Inflammatory macrophage (primary cell): ENCODE data around the gene MYH11.
"Not testable (repeated sequence)": the region's sequence is repeated elsewhere in the genome, so short reads cannot be mapped to it uniquely, and the experiment has no call there.

Source experiments
- DNase-seq, 2 donors: peaks; one replicate each; pipeline ENCODE4 v3.0.0-alpha.2; 2020 to 2022

The MYH11 gene

DNA sequence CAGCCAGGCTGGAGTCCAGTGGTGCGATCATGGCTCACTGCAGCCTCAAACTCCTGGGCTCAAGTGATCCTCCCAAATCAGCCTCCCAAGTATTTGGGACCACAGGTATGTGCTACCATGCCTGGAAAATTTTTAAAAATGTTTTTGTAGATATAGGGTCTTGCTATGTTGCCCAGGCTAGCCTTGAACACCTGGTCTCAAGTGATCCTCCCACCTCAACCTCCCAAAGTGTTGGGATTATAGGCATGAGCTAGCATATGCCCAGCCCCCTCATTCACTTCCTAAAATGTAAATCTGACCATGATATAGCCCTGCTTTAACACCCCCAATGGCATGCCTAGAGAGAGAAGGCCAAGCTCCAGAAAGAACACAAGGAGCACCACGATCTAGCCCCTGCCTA, 108.2 kb downstream of the MYH11 start:
- no peak for DNase-seq

DNA sequence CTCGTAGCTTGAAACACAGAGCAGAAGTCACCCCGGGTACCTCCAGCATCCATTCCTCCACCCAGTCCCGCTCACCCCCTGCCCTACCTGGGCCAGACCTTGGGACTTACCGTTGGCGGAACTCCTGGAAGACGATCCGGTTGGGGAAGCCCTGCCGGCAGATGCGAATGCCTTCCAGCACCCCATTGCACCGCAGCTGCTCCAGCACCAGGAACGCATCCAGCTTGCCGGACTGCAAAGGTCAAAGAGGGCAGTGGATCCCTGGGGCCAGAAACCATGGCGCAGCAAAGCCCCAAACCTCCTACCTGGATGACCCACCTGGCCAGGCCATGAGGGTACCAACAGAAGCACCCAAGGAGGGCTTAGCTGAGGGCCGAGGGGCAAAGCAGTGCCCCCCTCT, 108.9 kb downstream of the MYH11 start:
- no peak for DNase-seq

DNA sequence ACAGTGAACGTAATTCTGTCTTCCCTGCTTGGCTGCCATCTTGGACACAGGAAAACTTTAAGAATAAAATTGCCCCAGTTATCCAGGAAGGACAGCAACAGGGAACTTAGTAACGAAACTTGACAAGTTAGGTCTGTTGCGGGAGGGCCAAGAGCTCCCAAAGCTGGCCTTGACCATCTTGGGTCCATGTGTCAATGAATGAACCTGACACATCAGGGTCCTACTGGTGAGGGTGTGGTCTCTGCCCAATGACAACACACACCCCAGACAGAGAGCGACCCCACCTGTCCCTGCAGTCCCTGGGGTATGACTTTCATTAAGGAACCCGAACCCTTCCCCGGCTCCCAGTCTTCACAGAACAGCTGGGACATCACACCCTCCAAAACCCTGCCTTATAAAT, 110.5 kb downstream of the MYH11 start:
- no peak for DNase-seq

DNA sequence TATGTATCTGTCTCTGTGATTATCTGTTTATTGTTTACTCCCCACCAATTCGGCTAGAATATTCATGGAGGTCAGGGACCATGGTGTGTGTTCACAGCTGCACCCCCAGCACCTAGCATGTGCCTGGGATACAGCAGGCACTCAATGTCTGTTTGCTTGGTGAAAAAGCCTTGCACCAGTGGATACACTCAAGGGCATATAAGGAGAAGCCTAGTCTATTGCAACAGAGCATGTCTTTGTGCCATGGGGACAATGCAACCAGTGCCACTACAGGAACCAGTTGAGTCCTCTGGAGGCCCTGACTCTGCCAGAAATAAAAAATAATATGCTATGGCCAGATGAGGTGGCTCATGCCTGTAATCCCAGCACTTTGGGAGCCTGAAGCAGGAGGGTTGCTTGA, 113.2 kb downstream of the MYH11 start:
- no peak for DNase-seq

DNA sequence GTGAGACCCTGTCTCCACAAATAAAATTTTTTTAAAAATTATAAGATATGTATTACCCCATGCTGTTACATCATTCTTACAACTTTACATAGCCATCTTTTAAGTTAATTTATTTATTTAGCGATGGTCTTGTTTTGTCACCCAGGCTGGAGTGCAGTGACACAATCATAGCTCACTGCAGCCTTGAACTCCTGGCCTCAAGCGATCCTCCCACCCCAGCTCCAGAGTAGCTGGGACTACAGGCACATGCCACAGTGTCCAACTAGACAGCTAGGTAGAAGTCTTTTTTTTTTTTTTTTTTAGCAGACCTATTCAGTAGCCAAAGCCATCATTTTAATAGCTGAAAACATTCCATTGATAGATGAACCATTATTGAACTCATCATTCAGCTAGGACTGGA, 114.1 kb downstream of the MYH11 start:
- no peak for DNase-seq

DNA sequence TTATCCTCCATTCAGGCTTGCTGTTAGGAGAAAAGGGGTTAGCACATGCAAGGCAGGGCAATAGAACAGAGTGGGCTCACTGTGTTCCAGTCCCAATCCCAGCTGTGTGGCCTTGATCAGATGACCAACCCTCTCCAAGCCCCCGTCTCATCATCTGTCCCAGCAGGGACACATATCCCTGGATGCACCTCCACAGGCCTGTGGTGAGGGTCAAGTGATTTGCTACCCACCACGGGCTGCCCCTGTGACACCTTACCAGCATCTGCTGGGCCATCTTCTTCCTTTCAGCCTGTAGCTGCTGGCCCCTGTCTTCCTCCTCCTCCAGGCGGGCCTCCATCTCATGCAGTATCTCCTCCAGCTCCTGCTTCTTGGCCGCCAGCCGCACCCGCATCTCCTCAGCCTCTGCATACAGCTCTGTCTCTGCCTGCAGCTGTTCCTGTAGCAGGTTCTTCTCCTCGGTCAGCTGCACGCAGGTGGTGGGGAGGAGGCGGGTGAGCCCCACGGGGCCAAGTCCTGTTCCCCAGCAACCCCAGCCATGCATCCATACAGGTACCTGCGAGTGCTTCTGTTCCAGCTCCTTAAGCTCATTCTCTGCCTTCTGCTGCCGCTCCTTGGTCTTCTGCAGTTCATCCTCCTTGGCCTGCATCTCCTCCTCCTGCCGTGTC, 115.5 kb downstream of the MYH11 start:
- DNase-seq: no peak

DNA sequence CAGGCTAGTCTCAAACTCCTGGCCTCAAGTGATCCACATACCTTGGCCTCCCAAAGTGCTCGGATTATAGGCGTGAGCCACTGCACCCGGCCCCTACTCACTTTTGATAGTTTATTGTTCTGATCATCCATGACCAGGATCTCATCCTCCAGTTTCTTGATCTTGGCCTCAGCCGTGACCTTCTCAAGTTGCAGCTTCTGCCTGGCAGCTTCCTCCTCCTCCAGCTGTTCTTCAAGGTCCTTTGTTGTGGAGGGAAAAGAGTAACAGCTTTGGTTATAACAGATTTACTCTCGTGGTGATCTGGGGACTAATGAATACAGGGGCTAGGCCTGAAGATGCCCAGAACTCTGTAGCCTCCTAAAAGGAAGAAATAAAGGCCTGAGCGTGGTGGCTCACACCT, 116.9 kb downstream of the MYH11 start:
- DNase-seq: no peak

DNA sequence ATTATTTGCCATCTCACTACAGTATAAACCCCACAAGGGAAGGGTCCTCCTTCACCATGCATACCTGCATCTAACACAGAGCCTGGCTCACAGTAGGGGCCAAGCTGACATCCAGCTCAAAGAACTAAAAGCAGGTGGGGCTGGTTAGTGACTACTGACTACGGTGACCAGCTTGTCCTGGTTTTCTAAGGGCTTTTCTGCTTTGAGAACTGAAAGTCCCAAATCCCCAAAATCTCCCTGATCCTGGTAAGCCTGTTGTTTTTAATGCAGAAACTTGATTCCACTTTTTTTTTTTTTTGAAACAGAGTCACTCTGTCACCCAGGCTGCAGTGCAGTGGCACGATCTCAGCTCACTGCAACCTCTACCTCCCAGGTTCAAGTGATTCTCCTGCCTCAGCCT, 117.4 kb downstream of the MYH11 start:
- no peak for DNase-seq

DNA sequence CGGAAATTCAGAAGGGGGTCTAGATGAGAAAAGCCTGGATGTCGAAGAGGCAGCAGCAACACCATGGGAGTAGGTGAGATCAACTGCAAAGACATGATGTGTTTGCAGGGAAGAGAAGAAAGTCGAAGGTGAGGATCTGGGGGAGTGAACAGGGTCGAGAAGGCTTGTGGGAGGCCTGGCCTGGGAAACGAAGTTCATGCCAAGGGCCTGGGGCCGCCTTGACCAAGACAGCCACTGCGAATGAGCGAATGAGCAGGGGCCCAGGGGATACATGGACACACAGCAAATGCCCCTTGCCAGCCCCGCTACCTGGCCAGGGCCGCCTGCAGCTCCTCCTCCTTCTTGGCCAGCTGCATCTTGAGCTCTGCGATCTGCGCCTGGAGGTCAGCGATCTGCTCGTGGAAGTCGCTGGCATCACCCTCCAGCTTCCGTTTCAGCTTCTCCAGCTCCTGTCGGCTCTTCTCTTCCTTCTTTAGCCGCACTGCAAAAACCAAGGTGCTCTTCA, 119.6 kb downstream of the MYH11 start:
- DNase-seq: no peak

DNA sequence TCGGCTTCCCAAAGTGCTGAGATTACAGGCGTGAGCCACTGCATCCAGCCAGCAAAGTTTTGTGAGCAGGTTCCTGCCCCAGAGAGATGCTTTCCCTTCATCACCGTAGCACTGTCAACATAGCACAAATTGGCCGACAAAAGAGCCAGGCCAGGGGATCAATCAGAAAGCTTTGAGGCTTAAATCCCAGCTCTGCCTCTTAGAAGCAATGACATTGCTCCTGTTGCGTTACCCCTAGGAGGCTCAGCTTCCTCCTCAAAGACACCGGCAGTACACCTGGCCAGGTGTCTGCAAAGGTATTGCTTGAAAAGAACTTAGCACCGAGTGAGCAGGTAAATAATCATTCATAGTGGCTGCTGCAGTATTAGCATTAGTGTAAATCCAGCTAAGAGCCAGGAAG, 120.3 kb downstream of the MYH11 start:
- no peak for DNase-seq

DNA sequence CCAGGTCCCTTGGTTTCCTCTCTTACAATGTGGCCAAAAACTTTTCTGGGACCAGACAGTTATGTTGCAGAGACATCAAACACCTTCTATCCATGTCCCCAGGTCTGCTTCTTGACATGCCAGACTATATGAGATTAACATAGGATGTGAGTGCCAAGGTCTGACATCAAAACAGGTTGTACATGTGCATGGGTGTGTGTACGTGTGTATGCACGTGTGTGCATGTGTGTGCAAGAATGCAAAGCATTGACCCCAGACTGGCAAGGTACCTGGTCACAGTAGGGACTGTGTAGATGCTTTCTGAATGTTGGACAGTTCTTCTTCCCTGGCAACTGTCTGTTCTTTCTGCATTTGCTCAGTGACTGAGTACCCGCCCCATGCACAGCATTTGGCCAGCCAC, 121.2 kb downstream of the MYH11 start:
- DNase-seq: no peak

DNA sequence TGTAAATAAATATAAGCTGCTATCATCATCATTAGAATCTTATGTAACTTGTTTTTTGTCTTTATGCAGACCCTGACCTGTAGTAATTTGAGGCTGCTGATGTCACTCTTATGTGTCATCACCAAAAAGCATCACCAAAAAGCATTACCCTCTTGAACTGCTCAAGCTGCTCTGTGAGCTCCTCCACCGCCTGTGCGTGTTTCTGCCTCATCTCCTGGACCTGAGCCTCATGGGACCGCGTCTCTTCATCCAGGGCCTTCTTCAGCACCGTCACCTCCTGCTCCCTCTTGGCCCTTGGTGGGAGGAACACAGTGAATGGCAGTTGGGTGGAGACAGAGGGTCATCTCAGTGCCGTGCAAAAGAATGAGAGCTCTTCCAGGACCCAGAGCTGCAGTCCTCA, 124.4 kb downstream of the MYH11 start:
- no peak for DNase-seq

DNA sequence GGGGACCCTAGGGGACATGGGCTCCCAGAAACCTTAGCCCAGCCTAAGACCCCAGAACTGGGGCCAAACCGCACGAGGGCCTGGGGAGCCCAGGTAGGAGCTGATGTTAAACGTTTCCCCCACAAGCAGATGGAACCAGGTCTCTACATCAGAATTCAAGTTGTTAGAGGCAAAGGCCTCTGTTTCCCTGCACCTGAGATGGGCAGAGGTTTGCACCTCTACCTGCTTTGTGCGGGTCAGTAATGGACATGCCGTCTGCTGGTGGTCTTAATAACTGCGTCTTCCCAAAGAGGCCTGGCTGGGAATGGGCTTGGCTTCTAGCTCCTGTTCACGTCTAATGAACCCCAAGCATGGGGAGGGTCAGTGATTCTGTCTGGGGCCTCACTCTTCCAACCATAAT, 127.7 kb downstream of the MYH11 start:
- no peak for DNase-seq

DNA sequence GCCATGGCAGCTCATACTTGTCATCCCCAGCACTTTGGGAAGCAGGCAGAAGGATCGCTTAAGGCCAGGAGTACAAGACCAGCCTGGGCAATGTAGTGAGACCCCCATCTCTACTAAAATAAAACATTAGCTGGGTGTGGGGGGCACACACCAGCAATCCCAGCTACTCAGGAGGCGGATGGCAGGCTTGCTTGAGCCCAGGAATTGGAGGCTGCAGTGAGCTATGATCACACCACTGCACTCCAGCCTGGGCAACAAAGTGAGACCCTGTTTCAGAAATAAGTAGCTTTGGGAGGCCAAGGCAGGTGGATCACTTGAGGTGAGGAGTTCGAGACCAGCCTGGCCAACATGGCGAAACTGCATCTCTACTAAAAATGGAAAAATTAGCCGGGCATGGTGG, 129.1 kb downstream of the MYH11 start:
- not testable (repeated sequence) for DNase-seq

DNA sequence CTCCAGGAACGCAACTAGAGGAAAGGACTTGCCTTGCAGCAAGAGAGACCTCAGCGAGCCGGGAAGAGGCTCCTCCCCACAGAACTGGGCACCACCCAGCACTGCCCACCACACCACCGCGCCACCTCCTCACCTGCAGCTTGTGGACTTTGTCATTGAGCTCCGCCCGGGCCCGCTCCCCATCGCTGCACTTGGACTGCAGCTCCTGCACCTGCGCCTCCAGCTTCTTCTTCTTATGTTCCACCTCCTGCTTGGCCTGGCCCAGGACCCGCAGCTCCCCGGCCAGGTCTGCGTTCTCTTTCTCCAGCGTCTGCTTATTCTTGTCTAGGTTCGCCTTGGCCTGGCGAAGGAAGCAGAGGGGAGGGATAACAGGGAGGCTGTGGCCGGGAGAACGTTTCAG, 130.1 kb downstream of the MYH11 start:
- no peak for DNase-seq

DNA sequence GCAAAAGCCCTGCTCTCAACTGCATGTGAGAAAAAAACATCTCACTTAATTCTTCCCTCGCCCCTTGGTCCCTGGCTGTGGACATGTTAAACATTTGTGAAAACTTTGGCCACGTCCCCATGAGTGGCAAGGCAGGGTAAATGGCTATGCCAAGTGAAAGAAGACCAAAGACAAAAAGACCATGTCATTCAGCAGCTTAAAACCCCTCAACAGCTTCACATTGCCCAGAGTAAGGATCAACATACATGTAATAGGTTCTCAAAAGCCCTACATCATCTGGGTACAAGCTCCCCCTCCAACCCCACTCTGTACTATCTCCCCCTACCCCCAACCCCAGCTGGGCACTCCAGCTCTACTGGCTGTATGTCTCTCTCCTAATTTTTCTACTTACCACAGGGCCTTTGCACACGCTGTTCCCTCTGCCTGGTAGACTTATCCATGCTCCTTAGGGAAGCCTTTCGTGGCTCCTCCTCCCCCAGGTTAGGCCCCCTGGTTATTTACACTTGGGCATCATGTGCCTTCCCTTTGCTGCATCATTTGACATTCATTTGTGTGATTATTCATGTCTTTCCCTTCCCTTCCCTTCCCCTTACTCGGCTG, 131.1 kb downstream of the MYH11 start:
- no peak for DNase-seq

DNA sequence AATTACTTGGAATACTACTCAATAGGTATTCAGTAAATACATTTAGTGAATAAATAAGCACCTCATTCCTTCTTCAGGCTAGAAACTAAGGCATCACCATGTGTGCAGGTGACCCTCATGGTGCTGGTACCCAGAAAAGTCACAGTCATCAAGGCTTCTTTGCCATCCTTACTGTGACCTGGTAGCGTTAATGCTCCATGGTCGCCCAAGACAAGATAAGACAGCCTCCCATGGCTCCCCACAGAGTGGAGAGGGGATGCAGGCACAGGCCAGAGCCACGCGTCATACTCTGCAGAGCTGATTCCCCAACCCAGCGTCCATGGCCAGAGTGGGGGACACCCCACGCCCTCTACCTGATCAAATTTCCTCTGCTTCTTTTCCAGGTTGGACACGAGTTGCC, 133.0 kb downstream of the MYH11 start:
- DNase-seq: no peak

DNA sequence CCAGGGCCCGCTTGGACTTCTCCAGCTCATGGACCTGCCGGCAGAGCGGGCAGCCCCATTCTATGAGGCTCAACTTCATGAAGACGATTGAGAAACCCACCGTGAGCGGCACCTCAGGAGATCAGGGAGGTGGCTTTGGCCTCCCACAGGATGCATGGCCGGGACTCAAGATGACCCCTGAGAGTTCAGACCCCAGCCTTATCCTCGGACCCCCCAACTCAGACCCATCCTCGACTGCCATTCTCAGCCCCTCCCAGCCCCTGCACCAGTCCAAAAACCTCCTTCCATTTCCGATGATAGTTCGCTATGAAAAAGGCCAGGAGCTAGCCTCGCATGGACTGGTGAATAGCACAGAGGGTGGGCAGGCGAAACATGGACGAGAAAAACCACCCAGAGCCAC, 135.8 kb downstream of the MYH11 start:
- DNase-seq: no peak

DNA sequence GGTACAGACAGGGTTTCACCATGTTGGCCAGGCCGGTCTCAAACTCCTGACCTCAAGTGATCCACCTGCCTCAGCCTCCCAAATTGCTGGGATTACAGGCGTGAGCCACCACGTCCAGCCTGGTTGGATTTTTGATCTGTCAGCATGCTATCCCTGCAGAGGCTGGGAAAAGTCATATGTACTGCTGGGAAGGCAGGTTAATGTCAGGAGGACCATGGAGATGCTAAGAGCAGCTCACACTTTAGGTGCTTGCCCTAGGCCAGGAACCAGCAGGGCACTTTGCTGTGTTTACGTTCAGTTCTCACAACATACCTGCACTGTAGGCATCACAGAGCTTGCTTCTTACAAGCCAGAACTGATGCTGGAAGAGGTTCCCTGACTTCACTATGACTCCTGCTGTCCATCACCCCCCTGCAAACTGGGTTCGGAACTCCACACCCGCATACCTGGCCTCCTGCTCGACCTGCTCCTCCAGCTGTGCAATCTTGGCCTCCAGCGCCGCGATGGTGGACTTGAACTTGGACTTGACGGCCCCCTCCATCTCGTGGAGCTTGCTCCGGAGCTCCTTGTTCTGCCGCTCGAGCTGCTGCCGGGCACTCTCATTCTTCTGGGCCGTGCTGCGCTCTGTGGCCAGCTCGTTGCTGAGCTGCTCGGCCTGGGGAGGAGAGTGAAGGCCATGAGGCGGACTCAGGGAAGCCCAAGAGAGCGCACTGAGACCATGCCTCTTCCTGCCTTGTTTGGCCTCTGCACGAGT, 140.0 kb downstream of the MYH11 start:
- DNase-seq: no peak

DNA sequence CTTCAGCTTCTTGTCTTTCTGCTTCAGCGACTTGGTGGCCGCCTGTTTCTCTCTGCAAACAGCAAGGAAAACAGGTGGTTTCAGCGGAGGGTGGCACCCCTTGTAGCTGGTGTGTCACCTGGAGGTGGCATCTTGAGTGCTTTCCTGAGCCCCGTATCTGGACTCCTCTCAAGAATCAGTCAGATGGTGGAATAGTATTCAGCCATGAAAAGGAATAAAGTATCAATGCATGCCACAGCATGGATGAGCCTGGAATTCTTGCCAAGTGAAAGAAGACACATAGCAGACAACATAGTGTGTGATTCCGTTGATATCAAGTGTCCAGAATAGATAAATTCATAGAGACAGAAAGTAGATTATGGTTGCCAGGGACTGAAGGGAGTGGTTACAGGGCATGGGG, 141.6 kb downstream of the MYH11 start:
- no peak for DNase-seq

DNA sequence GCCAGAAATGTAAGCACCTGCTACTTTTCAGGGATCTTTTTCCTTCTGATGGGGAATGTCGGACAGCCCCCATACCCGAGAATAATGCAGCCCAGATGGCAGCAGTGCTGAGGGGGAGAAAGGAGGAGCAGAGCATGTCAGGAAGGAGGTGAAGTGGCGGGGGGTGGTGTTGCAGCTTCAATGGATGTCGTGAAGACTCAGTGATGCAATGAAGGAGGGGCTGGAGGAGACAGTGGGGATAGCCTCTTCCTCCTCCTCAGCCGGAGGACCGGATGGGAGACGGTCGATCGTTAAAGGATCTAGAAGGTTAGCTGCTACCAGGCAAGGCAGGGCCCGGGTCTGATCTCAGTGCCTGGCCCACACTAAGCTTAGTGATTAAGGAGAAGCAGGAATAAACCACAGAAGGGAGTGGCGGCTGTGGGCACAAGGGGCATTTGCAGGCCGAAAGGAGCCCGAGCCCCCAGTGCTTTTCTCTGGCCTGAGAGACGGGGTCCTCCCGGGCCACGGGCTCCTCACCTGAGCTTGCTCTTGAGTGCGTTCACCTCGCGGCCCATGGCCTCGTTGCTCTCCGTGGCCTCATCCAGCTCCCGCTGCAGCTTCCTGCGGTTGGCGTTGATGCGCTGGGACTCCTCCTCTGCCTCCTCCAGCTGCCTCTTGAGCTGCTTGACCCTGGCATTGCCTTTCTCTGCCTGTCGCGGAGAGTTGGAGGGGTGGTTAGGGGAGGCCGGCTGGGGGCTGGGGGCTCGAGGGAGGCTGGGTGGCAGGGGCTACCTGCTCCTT, 142.2 kb downstream of the MYH11 start:
- no peak for DNase-seq

DNA sequence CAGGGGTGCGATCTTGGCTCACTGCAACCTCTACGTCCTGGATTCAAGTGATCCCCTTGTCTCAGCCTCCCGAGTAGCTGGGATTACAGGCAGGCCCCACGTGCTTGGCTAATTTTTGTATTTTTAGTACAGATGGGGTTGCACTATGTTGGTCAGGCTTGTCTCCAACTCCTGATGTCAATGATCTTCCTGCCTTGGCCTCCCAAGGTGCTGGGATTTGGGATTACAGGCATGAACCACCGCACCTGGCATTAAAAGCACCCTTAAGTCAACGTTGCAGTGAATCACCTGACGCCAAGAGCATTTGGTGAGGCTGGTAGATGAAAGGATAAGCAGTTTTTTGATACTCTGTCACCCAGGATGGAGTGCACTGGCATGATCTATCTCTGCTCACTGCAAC, 147.8 kb downstream of the MYH11 start:
- no peak for DNase-seq

DNA sequence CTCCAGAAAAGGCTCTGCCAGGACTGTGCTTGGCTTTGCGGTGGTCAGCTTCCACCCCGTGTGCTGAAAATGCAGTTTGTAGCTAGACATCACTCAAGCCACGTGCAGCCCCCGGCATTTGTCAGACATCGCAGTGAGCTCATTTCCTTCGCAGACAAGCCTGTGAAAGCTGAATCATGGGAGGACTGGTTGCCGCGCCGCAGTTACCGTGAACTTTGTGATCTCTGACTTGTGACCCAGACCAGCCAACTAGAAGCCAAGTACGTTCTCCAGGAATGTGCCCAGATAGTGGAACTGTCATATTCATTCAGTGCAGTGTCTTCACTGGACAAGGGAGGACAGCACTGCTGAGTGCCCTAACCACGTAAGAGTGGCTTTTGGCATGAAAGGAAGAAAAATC, 148.7 kb downstream of the MYH11 start:
- no peak for DNase-seq
